ENCODE results near the gene NT5DC4.
A peak's percentile ranks its signal among the peaks of the same experiment; 100 is the strongest.

The NT5DC4 gene

GRCh38 chr2:112723547-112723940 is 2.7 kb downstream of the NT5DC4 start:
- no peak overlapping the region for H3K4me3 ChIP-seq (ENCODE audit: low read depth, low read length)
- CTCF ChIA-PET = interaction anchor here (1.5 to 14.5 kb wide), 5 partner anchors 14 to 124 kb away, joined by 3 to 410 read pairs (median 51); no protein-coding TSS in a partner anchor
- POLR2A ChIA-PET = no interaction called here
- TF ChIP-seq, protein P1, sequence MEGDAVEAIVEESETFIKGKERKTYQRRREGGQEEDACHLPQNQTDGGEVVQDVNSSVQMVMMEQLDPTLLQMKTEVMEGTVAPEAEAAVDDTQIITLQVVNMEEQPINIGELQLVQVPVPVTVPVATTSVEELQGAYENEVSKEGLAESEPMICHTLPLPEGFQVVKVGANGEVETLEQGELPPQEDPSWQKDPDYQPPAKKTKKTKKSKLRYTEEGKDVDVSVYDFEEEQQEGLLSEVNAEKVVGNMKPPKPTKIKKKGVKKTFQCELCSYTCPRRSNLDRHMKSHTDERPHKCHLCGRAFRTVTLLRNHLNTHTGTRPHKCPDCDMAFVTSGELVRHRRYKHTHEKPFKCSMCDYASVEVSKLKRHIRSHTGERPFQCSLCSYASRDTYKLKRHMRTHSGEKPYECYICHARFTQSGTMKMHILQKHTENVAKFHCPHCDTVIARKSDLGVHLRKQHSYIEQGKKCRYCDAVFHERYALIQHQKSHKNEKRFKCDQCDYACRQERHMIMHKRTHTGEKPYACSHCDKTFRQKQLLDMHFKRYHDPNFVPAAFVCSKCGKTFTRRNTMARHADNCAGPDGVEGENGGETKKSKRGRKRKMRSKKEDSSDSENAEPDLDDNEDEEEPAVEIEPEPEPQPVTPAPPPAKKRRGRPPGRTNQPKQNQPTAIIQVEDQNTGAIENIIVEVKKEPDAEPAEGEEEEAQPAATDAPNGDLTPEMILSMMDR (IDR thresholded peaks at IDR 0.05; ENCODE audit: insufficient read depth, low read length, missing control alignments) = no peak
- no peak for DNase-seq (ENCODE audit: low read depth, low spot score)

DNA sequence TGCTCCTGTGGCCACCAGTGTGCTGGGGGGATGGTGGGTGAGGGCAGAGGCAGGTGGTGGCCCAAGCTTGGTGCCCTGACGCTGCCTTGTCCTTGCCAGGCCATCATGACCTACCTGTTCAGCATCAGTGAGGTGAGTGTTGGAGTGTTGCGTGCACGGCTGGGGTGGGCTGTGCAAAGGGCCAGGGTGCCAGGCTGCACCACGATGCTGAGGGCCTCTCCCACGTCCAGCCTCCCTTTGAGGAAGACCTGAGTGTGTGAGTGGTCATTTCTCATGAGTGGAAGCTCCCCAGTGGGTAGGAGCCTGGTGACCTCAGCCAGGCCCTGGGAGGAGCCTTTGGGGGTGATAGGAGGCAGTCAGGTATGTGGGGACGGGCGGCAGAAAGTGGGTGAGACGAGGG is 3.2 kb downstream of the NT5DC4 start:
- DNase-seq (ENCODE audit: low read depth, low spot score) = no peak
- ChIA-PET POLR2A (interaction anchor here (3.5 kb wide), 1 partner anchor 98 kb away, joined by 14 read pairs; no protein-coding TSS in a partner anchor), CTCF (interaction anchor here (1.3 to 14.5 kb wide), 10 partner anchors 10 to 143 kb away, joined by 3 to 410 read pairs (median 27); partner anchors contain the start of gene CHCHD5)
- no peak overlapping the region for H3K4me3 ChIP-seq (ENCODE audit: low read depth, low read length)
- TF ChIP-seq, protein P1 (IDR thresholded peaks at IDR 0.05; ENCODE audit: insufficient read depth, low read length, missing control alignments) = no peak

- no peak overlapping the region for H3K4me3 ChIP-seq (ENCODE audit: low read depth, low read length)
- TF ChIP-seq, protein P1 (IDR thresholded peaks at IDR 0.05; ENCODE audit: insufficient read depth, low read length, missing control alignments) = peak; percentile 28
- ChIA-PET CTCF (interaction anchor here (0.6 to 14.5 kb wide), 21 partner anchors 7 to 603 kb away, joined by 3 to 410 read pairs (median 14); partner anchors contain the start of gene CHCHD5), POLR2A (interaction anchor here (3.5 kb wide), 1 partner anchor 98 kb away, joined by 14 read pairs; no protein-coding TSS in a partner anchor)
- no peak for DNase-seq (ENCODE audit: low read depth, low spot score)
These were observed 4.0 kb downstream of the NT5DC4 start for GRCh38 chr2:112724591-112725525.

- CTCF ChIA-PET = interaction anchor here (0.6 to 14.5 kb wide), 33 partner anchors 8 to 604 kb away, joined by 3 to 410 read pairs (median 8); partner anchors contain the start of gene CHCHD5
These were observed 5.0 kb downstream of the NT5DC4 start for GRCh38 chr2:112725545-112726457.

DNA sequence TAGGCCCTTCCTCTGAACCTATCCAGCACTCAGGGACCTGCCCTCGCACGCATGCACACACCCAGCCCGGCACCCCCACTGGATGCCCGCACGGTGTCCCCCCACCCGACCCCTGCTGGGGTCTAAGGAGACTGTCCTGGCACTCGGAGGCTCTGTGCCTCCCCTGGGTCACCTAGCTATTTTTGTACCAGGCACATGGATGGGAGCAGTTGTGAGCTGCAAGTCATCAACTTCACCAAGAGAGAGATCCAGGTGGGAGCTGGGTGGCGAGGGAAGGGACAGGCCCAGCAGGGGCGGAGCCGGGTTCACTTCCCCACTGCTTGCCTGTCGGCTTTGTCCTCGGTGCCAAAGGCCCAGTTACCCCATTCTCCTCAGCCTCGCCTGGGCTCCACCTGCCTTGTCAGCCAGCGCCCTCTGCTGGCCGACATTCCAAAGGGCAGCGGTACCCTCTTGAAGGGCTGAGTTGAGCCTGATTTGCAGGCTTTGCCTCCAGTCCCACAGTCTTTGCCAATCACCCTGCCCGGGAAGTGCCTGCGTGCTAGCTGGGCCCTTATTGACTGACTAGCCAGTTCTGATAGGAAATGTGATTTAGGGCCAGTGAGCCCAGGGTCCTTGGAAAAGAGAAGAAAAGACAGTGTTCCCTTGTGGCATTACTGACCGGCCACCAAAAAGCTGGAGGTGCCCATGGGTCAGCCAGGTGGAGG is 5.8 kb downstream of the NT5DC4 start:
- peak; percentile 55 for DNase-seq (ENCODE audit: low read depth, low spot score)
- no peak overlapping the region for H3K4me3 ChIP-seq (ENCODE audit: low read depth, low read length)
- TF ChIP-seq, protein P1 (IDR thresholded peaks at IDR 0.05; ENCODE audit: insufficient read depth, low read length, missing control alignments) = peak; percentile 98
- CTCF ChIA-PET = interaction anchor here (0.7 to 14.5 kb wide), 37 partner anchors 8 to 246 kb away, joined by 3 to 410 read pairs (median 7); partner anchors contain the start of gene CHCHD5
- POLR2A ChIA-PET = interaction anchor here (1.0 to 3.5 kb wide), 2 partner anchors 100 to 142 kb away, joined by 3 to 14 read pairs; partner anchors contain the start of gene CHCHD5

More at GRCh38 chr2:112725545-112726457, 5.0 kb downstream of the NT5DC4 start:
- POLR2A ChIA-PET = interaction anchor here (3.5 kb wide), 1 partner anchor 99 kb away, joined by 14 read pairs; no protein-coding TSS in a partner anchor
- DNase-seq (ENCODE audit: low read depth, low spot score) = no peak
- no peak overlapping the region for H3K4me3 ChIP-seq (ENCODE audit: low read depth, low read length)
- TF ChIP-seq, protein P1 (IDR thresholded peaks at IDR 0.05; ENCODE audit: insufficient read depth, low read length, missing control alignments) = no peak

Measured in AG04449 (cell line).